Fibroblast of upper back skin (primary cell): ENCODE data around the gene CALR.
"Not testable (repeated sequence)": the region's sequence is repeated elsewhere in the genome, so short reads cannot be mapped to it uniquely, and the experiment has no call there.

Experiments
- DNase-seq: peaks from one replicate; pipeline ENCODE4 v3.0.0-alpha.2; 2013

Gene CALR

DNA sequence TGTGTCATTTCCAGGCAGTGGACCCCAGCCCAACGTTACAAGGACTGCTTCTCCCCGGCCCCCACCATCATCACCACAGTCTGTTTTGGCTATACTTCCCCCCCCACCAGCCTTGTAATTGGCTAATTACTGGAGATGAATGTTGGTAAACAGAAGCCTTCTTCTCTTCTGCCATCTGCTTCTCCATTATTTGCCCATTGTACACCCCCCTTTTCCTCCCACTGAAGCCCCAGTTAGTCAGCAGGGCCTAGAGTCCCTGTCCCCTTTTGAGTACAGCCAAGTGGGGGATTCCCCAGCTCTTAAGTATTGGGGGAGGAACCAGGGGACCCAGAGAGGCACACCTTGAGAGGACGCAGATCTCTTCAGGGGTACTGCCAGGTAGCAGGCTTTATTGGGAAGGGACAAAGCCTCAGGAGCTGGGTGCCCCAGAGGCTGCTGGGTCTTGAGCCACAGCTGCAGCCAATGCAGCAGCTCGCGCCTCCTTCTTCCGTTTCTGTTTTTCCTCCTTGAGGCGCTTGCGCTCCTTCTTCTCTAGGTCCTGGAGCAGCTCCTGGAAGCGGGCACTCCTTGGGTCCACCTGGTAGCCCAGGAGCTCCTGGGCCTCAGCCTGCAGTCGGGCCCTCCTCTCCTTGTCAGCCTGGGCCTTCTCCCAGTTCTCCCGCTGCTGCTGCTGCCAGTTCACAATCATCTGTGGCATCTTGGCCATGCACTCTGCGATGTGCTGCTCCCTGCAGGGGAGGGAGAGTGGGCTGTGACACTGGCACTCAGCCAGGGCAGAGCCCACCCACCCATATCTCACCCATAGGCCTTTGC lies 15.6 kb downstream of the CALR start:
- DNase-seq = no peak

DNA sequence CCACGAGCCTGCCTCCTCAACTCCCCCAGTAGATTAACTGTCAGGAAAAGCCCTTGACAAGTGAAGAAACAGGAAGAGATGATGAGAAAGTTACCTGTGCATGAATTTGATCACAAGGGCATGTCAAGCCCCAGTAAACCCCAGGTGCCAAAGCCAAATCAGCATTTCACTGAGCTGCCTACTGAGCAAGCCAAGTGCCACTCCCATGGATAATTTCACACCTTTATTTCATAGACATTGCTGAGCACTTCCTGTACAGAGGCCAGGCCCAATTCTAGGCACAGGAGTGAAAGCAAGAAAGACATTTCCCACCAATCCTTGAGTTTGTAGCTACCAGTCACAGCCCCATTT lies 16.2 kb downstream of the CALR start:
- no peak for DNase-seq

DNA sequence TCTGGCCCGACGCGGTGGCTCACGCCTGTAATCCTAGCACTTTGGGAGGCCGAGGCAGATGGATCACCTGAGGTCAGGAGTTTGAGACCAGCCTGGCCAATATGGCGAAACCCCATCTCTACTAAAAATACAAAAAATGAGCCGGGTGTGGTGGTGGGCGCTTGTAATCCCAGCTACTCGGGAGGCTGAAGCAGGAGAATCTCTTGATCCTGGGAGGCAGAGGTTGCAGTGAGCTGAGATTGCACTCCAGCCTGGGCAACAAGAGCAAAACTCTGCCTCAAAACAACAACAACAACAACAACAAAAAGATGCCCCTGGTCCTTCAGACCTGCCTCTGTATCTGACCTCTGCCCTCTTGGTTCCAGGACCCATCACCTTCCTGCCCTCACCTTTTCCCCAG lies 17.2 kb downstream of the CALR start:
- not testable (repeated sequence) for DNase-seq

DNA sequence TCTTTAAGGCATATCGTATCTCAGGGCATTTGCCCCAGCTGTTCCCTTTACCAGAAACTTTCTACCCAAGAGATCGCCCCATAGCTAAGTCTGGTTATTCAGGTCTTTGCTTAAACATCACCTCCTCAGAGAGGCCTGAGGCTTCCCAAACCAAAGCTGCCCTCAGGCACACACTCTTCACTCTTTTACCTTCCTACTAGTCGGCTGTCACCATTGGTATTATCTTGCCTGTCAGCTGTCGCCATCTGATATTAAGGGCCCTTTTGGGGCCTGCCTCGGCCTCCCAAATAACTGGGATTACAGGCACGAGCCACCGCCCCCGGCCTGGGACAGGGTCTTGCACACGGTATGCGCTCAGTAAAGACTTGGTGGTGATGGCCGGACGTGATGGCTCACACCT lies 17.6 kb downstream of the CALR start:
- no peak for DNase-seq

DNA sequence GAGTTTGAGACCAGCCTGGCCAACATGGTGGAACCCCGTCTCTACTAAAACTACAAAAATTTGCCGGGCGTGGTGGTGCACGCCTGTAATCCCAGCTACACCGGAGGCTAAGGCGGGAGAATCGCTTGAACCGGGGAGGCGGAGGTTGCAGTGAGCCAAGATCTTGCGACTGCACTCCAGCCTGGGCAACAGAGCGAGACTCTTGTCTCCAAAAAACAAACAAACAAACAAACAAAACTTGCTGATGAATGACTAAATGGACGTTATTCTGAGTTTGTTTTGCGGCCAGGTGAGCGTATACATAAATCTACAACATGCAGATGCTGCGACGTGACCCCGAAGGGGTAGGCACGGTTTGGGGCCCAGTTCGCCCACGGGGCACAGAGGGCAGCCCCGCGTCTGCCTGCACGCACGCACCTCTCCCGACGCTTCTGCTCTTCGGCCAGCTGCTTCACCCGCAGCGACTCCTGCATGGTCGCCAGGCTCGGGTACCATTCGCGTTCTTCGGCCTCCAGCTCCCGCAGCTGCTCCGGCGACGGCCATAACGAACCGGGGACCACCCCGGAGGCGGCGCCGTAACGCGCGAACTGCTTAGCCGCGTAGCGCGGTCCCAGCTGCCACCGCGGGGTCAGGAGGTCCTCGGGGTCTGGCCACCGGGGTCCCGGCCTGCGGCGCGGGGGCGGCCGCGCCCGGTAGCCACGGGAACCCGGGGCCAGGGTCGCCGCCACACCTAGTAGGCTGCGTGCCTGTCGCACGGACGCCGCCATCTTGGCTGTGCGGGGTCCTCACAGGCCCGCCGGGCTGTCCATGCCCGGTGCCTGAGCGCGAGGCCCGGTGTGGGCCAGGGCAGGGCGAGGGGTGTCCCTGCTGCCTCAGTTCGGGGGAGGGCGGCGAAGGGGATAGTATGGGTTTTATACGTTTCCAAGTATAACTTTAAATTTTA lies 18.3 kb downstream of the CALR start, which contains the start of gene GADD45GIP1:
GADD45GIP1 (minus strand) TSS at position 778 of the 943 bp plus-strand sequence; CDS start at position 767, 11 bp downstream.
- DNase-seq = peak; percentile 77

DNA sequence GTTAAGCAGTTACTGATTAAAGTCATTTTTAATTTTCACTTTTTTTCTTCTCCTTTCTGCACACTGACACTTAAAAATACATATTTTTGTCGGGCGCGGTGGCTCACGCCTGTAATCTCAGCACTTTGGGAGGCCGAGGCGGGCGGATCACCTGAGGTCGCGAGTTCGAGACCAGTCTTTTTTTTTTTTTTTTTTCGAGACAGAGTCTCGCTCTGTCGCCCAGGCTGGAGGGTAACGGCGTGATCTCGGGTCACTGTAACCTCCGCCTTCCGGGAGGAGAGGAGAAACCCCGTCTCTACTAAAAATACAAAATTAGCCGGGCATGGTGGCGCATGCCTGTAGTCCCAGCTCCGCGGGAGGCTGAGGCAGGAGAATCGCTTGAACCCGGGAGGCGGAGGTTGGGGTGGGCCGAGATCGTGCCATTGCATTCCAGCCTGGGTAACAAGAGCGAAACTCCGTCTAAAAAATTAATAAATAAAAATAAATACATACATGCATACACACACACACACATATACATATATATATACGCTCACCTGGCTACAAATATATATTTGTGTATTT lies 19.1 kb downstream of the CALR start:
- not testable (repeated sequence) for DNase-seq

DNA sequence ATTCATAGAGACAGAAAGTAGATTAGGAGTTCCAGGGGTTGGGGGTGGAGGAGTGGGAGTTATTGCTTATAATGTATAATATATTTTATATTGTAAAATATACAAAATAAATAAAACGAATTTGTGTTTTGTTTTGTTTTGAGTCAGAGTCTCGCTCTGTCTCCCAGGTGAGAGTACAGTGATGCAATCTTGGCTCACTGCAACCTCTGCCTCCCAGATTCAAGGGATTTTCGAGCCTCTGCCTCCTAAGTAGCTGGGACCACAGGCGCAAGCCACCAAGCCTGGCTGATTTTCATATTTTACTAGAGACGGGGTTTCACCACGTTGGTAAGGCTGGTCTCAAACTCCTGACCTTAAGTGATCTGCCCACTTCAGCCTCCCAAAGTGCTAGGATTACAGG lies 21.1 kb downstream of the CALR start:
- DNase-seq = no peak

DNA sequence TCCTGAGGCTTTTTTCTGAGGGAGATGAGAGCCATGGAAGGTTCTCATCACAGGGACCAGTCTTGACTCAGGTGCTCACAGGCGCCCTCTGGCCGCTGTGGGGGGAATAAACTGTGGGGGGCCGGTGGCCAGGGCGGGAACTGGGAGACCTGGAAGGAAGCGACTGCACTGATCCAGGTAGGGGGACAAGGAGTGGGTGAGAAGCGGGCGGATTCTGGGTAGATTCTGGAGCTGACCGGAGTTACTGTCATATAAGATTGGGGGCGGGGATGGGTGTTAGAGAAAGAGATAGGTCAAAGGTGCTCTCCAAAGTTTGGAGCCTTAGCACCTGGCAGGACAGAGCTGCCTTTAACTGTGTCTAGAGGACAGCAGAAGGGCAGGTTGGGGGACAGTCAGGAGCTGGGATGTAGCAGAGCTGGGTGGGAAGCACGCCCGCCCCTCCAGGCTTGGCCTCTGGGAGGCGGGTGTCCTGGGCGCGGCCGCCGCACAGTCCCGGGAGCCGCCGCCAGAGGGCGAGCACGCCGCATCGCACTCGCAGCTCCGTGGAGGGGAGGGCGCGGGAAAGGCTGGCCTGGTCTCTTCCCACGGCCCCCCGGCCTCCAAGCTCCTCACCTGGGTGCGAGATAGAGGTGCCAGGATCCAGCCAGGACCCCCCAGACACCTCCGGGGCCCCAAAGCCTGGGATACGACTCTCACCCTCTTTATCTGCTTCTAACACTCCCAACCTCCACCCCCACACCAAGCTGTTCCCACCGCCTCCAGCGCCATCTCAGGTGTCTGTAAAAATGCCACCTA lies 26.8 kb downstream of the CALR start:
- DNase-seq = peak; percentile 74

DNA sequence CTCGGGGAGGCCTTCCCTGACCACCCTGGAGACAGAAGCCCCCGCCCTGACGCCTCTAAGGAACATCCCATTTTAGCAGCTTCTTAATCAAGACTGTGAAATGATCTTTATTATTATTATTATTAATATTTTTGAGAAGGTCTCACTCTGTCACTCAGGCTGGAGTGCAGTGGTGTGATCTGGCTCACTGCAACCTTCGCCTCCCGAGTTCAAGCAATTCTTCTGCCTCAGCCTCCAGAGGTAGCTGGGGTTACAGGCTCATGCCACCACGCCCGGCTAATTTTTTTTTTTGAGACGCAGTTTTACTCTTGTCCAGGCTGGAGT lies 27.4 kb downstream of the CALR start:
- DNase-seq = no peak

DNA sequence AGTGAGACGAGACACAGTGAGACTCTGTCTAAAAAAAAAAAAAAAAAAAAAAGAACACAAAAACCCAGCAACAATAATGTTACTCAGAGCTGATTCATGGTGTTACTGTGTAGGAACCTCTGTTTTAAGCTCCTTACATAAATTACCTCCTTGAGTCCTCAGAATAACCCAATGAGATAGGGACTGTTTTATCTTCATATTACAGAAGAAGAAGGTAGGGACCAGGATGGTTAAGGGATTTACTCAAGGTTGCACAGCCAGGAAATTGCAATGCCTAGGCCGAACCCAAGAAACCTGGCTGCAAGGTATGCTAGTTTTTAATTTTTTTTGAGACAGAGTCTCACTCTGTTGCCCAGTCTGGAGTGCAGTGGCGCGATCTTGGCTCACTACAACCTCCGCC lies 29.5 kb downstream of the CALR start:
- no peak for DNase-seq

DNA sequence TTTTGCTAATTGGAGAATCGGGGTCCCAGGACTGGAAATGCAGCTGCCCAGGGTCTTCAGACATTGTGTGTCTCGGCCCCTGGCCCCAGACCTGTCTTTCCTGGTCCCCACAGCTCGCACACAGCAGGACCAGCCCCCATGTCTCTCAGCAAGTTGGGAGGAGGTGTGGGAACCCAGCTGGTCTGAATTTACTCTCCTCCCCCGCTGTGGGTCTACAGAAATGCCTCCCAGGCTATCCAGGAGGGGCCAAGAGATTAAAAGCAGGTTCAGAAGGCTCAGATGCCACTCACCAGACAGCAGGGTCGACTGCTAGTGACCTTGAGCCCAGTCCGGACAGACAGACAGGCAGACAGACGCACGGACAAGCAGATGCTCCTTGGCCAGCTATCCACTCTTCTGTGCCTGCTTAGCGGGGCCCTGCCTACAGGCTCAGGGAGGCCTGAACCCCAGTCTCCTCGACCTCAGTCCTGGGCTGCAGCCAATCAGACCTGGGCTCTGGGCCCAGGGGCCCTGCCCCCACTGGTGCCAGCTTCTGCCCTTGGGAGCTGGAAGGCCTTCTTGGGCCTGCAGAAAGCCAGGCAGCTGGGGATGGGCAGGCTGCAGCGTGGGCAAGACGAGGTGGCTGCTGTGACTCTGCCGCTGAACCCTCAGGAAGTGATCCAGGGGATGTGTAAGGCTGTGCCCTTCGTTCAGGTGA lies 31.0 kb downstream of the CALR start, which contains the start of gene DAND5:
DAND5 (plus strand) TSS at position 285 of the 697 bp plus-strand sequence; CDS start at position 370, 85 bp downstream.
- no peak for DNase-seq

DNA sequence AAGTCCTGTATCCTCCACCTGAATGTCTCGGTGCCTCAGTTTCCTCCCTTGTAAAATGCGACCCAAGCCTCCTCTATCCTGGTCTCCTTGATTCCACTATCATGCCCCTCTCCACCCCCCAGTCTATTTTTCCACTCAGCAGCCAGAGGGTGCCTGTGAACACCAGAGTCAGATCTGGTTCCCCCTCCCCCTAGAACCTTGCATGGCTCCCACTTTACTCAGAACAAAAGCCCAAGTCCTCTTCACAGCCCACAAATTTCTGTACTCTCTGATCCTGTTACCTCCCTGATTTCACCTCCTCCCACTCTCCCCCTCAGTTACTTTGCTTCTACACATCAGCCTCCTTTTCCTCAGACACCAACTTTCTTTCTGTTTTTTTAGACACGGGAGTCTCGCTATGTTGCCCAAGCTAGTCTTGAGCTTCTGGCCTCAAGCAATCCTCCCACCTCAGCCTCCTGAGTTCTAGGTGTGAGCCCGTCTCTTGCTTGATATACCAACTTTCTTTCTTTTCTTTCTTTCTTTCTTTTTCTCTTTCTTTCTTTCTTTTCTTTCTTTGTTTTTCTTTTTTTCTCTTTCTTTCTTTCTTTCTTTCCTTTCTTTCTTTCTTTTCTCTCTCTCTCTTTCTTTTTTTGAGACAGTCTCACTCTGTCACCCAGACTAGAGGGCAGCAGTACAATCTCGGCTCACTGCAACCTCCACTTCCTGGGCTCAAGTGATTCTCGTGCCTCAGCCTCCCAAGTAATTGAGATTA lies 31.8 kb downstream of the CALR start:
- no peak for DNase-seq

DNA sequence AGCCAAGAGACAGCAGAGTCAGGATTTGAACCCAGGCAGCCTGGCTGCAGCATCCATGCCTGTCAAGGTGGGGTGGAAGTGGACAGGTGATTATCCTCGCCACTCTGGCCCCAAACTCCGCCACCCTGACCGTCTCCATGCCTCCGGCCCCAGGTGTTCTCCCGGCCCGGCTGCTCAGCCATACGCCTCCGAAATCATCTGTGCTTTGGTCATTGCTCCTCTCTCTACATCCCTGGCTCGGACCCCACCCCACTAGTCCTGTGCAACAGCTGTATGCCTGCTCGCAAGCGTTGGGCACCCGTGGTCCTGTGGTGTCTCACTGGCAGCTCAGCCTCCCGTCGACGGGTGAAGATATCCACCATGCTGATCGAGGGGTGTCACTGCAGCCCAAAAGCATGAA lies 34.8 kb downstream of the CALR start:
- DNase-seq = no peak

DNA sequence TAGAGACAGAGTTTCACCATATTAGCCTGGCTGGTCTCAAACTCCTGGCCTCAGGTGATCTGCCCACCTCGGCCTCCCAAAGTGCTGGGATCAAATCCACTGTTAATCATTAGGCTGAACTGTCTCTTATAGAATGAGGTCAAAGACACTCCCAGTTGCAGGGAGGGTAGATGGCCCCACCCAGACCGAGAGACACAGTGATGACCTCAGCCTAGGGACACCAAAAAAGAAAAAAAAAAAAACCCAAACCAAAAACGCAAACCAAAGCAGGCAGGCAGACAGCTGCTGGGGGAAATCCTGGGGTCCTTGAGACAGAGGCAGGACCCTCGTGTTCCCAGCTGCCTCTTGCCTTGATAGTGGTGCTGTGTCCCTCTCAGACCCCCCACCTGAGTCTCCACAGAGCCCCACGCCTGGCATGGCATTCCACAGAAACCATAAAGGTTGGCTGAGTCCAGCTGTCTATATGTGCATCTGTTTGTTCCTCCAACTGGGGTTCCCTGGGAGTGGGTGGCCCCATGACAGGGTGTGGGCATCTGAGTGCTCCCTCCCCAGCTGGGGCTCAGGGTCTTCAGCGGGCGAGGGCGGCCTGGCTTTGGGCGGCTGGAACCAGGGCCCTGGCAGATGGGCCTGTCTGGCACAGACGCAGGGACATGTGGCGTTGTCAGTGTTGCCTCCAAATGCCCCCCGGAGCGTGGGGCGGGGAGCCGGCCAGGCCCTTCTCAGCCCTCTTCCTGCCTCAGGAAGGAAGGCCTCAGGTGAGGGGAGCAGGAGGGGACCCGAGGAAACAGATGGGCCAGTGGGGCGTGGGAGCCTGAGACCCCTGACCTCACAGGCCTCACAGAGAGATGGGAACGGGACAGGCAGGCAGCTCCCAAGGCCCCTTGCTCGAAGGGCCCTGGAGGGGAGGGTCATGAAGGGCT lies 36.2 kb downstream of the CALR start:
- DNase-seq = no peak

DNA sequence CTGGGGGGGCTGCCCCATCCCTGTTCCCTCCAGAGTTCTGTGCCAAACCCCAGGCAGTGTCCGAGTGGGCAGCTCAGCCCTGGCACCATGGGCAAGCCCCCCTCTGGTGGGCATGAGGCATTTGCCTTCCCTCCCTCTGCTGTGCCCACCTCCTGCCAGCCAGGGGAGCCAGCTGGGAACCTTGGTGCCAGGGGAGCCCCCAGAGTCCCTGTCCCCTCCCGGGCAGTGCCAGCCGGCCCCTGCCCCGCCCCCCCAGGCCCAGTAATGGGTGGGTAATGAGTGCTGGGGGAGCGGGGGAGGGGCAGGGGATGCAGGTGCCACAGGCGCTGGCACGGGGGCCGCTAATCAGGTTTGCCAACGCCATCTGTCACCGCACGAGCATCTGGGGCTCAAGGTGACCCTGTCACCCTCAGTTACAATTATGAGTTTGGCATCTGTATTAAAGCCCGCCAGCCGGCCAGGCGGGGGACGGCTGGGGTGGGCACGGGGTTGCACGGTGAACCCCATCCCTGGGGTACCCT lies 36.9 kb downstream of the CALR start:
- no peak for DNase-seq

DNA sequence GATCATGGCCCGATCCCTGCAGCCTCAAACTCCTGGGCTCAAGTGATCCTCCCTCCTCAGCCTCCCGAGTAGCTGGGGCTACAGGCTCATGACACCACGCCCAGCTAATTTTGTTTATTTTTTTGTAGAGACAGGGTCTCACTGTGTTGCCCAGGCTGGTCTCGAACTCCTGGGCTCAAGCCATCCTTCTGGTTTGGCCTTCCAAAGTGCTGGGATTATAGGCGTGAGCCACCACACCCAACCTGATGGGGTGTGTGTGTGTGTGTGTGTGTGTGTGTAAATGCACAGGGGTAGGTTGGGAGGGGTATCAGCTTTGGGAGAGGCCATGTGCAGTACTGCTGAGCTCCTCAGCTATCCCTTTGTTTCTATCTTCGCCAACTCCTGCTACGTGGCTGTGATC lies 37.7 kb downstream of the CALR start:
- not testable (repeated sequence) for DNase-seq

DNA sequence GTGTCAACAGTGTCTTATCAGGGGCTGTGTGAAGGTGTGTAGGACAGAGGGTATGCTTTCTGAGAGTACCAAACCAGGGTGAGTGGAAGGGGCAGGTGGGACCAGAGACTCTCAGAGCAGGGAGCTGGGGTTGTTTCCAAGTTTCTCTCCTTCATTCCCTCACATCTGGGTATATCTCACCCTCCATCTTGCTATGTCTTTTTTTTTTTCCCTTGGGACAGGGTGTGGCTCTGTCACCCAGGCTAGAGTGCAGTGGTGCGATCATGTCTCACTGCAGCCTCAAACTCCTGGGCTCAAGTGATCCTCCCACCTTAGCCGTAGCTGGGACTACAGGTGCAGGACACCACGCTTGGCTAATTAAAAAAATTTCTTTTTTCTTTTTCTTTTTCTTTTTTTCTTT lies 41.6 kb downstream of the CALR start:
- no peak for DNase-seq

DNA sequence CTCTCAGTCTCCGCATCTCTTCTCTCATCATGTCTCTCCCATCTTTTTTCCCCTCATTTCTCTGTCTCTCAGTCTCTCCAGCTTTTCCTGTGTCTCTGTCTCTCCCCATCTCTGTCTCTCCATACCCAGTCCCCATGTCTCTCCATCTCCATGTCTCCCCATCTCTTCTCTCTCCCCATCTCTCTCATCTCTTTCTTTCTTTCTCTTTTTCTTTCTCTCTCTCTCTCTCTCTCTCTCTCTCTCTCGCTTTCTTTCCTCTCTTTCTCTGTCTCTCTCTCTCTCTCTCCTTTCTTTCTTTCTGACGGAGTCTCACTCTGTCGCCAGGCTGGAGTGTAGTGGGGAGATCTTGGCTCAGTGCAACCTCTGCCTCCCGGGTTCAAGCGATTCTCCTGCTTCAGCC lies 44.2 kb downstream of the CALR start:
- no peak for DNase-seq

DNA sequence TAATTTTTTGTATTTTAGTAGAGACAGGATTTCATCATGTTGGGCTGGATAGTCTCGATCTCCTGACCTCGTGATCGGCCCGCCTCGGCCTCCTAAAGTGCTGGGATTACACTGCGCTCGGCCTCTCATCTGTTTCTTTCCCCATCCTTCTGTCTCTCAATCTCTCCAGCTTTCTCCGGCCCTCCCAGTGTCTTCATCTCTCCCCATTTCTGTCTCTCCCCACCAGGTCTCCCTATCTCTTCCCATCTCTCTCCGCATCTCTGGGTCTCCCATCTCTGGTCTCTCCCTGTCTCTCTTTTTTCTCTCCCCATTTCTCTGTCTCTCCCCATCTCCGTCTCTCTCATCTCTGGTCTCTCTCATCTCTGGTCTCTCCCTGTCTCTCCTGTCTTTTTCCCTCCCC lies 44.7 kb downstream of the CALR start:
- no peak for DNase-seq

DNA sequence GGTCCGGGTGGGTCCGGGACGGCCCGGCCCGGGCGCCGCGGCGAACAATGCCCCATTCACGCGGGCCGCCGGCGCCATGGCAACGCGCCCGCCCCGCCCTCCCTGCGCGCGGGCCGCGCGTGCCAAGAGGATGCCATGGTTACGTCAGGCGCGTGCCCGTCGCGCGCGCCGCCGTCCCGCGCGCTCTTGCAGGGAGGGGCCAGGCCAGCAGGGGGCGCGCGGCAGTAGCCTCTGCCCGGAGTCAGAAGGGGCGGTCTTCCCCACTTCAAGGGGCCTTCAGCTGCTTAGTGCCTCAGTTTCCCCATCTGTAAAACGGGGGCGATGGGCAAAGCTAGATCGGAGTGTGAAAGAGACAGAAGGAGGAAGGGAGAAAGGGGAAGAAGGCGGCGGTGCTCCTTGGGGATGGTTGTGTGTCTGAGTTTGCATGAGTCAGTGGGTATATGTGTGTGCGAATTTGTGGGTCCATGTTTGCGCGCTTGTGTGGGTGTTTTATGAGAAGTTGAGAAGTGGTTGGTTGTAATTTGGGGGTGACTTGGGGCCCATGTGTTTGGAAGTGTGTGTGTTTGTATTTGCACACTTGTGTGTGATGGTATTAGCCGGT lies 45.2 kb downstream of the CALR start:
- DNase-seq = peak; percentile 73
